GM12864 (cell line): Measurements from ENCODE around the gene ITPRIPL2.

Source experiments
- DNase-seq: peaks from one replicate; pipeline ENCODE4 v3.0.0-alpha.2; 2011; ENCODE audit warnings: low read depth
- H3K4me3 ChIP-seq: 2 replicates; pipeline ENCODE4 v1.5.1; 2011; ENCODE audit warnings: mild to moderate bottlenecking, low read depth, low read length, control low read depth
- CTCF ChIP-seq: IDR thresholded peaks from 2 replicates; pipeline ENCODE4 v1.5.1; 2011; ENCODE audit warnings: low read depth, mild to moderate bottlenecking, moderate library complexity, low read length, control low read depth, inconsistent platforms; ENCODE audit errors: missing control alignments

Gene ITPRIPL2

GRCh38 chr16:19136549-19137196, 22.9 kb downstream of the ITPRIPL2 start:
- H3K4me3 ChIP-seq = no peak overlapping the region
- no peak for DNase-seq
- no peak for TF ChIP-seq CTCF

GRCh38 chr16:19137201-19138128, 23.7 kb downstream of the ITPRIPL2 start:
- TF ChIP-seq CTCF = no peak
- DNase-seq = no peak
- H3K4me3 ChIP-seq = no peak overlapping the region

GRCh38 chr16:19138601-19139000, 24.8 kb downstream of the ITPRIPL2 start:
- no peak for TF ChIP-seq CTCF
- no peak for DNase-seq
- H3K4me3 ChIP-seq = no peak overlapping the region

- no peak for TF ChIP-seq CTCF
- no peak for DNase-seq
- no peak overlapping the region for H3K4me3 ChIP-seq
Observed at GRCh38 chr16:19139436-19140091, 25.8 kb downstream of the ITPRIPL2 start.

GRCh38 chr16:19140396-19140795, 26.6 kb downstream of the ITPRIPL2 start:
- TF ChIP-seq CTCF = no peak
- no peak for DNase-seq
- H3K4me3 ChIP-seq = no peak overlapping the region

- no peak for TF ChIP-seq CTCF
- DNase-seq = no peak
- no peak overlapping the region for H3K4me3 ChIP-seq
Observed at GRCh38 chr16:19142939-19143598, 29.3 kb downstream of the ITPRIPL2 start.
